H4 (cell line): ENCODE measurements around the gene HDAC9. TPM values are rescaled to one million over a fixed set of nuclear protein-coding genes. Genes with fewer than 3 reads are reported as not detected.

Experiments used
- DNase-seq: peaks from one replicate; pipeline ENCODE4 v3.0.0-alpha.2; 2015; ENCODE audit warnings: low spot score
- total RNA-seq: library from RNA; depleted of rRNA; stranded (reverse); fragments of >200 nt; shearing (Covaris generic); gene quantifications from 2 replicates; pipeline ENCODE4 v1.2.3, GENCODE V29; 2014; rRNA removed

HDAC9 gene
- 12.8 and 22.5 TPM in 2 replicates for total RNA-seq

- peak; percentile 41 for DNase-seq
Measured at GRCh38 chr7:18495412-18496340, at the start of gene HDAC9. Gene HDAC9, plus strand, starts transcription at chr7:18495749. Its CDS starts 554 bp downstream, at chr7:18496303.

- DNase-seq, result no peak
Measured at GRCh38 chr7:18445916-18446520, 49.5 kb upstream of the HDAC9 start.

GRCh38 chr7:18450019-18450418, 45.5 kb upstream of the HDAC9 start:
- DNase-seq, result no peak

DNA sequence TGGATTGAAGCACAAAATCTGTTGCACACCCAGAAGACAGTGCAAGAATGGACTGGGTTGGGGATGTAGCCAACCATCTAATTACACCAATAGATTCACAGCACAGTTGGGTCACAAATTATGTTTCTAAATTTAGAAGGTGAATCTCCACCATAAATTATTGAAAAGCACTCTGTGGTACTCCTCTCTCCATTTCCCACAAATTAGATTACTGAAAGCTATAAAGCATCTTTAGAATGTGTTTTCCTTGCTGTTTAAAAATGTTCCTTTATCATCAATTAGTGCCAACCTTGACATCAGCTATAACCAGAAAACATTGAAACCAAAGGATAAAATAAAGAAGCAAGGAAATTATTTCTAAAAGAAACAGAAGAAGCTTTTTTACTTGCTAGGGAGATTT, 39.9 kb upstream of the HDAC9 start:
- no peak for DNase-seq

DNA sequence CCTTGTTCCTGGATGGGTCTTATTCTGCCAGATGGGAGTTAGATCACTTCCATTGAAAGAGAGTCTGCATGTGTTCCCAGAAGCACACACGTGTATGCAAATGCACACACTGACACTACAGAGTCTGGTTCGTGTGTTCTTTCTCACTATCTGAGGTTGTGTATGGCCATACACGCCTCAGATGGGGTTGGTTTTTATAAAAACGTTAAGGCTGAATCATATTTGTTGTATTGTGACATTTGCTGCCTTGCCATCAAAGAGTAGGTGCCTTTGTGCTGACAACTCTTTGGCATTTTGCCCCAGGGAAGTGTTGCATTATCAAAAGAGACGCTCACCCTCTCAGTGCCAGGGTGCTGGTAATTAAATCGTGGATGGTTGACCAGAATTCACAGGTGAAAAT, 37.7 kb upstream of the HDAC9 start:
- no peak for DNase-seq

DNA sequence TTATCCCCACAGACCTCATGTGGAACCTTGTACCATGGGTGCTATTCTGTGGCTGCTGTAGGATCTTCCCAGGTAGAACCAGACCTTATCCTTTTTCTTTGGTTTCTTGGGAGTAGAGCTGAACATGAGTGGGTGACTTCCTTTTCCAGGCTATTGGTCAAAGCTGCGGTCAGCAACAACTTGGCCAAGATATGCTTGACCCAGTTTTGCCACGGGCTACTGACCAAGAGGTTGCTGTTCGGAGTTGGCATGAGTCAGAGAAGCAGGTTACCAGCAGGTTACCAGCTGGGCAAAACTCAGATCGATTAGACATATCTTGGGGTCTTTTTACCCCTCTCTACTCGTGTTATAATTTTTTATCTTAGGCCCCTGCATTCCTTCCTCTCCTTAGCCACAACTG, 36.7 kb upstream of the HDAC9 start:
- DNase-seq, result peak; percentile 55

GRCh38 chr7:18459484-18460245, 35.9 kb upstream of the HDAC9 start:
- peak; percentile 39 for DNase-seq

- DNase-seq, result no peak
Measured at GRCh38 chr7:18461785-18462467, 33.6 kb upstream of the HDAC9 start.

DNA sequence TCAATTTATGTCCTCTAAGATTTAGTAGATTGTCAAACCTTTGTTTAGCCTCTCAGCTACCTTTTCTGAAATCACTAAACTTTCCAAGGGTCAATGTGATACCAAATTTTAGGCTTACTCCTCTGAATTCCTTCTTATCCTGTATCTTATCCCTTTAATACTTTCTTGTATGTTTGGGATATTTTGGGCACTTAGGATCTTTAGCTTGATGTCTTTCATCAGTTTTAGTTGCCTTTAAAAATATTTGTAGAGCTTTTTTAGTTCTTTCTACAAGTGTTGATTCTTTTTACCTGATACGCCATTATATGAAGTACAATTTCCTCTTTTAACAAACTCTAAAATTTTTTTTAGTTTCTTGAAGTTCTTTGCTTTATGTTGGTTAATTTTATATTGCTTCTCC, 30.7 kb upstream of the HDAC9 start:
- DNase-seq, result no peak

GRCh38 chr7:18467011-18467410, 28.5 kb upstream of the HDAC9 start:
- no peak for DNase-seq

DNA sequence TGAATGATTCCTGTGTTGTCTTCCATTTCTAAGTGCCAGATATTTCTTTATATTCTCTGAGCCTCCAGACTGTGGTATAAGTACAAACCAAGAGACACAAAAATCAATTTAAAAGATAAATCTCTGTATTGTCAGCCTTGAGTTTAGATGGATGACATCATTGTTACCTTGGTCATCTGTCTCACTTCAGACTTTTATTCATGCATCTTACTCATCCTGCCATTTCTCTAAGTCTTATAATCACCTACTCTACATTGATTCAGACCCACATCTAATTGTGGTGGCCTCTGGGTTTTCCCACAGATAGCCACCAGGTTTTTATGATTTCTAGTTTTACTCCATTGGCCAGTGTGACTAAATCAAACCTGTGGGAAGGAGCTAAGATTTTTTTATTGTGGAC, 26.8 kb upstream of the HDAC9 start:
- no peak for DNase-seq

DNA sequence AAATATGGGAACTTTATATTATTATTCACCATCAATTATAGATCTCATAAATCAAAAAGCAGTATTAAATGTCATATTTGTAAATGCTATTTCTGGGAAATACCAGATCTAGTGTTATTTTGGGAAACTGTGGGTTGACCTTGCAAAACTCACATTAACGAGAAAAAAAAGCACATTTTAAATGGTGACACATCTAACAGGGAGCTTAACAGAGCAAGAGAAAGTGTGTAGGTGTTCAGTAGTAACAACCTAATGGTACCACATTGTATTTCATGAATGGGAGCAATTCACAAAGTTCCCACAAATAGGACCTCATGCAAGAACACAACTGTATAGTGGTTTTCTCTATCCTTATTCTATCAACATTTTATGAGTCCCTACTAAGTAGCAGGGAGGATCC, 26.2 kb upstream of the HDAC9 start:
- no peak for DNase-seq

DNA sequence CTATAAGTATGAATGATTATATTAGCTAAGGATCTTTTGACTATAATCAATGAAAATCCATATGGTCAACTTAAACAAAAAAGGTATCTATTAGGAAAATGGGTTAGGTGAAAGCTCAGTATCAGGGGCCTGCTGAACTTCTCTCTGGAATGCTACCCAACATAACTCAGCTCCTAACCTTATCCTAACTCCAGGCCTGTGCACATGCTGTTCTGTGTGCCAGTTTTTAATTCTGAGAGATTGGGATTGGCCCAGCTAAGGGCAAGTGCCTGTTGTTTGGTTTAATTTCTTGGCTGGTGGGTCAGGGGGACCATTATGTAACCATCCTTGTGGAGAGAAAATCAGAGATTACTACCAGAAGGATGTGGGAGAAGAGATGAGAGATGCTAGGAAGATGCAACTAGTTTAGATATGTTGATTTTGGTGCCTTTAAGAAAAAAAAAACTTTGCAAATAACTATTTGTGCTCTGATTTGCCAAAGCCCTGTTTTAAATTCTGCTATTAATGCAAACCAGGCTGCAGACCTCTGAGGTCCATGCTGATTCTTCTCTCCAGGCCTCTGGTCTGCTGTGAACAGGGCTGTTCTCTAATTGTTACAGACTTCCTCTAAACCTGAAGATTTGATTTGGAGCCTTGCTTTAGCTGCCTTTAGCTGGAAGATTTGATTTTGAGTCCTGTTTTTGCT, 23.9 kb upstream of the HDAC9 start:
- no peak for DNase-seq

DNA sequence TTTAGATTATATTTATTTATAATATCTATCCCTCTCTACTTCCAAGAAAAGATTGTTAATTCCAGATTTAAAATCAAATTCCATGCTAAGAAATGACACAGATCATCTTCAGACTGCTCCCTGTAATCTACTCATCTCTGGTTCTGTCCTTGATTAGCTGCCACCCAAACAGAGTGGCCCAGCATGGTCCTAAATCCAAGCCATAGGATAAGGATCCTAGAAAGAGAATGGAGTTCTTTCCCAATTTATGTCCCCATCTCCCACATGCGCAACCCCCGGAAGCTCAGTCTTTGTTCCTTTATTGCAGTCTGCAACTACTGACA, 23.4 kb upstream of the HDAC9 start:
- DNase-seq, result no peak

DNA sequence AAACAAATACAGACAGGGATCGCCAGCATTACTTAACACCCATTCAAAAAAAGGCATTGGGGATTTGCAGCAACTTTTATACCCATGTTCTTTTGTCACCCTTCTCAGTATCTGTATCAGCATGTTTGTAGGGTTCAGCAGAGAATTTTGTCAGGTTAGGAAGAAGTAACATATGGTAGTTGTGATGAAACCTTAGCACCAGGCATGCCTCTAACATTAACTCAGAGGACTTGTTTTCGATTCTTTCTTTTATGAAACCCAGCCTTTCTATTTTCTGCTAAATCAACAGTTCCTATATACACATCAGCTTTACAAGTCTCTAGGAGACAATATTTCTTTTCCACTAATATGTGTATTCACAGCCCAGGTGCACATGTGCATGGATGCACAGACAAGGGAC, 22.4 kb upstream of the HDAC9 start:
- no peak for DNase-seq

DNA sequence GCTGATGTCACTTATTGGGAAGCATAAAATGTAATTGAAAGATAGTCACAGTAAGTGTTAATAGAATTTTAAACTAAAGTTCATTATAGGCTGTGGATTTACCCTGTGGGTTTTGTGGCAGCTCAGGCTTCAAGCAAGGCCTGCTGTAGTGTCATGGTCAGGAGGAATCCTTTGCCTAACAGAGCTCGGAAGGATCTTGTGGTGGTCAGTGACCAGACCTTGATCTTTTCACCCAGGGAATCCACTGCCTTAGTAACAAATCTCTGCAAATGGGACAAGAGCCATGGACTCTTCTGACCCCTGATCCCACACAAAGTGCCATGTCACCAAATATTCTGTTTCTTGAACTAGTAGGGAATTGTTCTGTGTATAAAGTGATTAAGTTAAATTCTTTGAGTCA, 20.6 kb upstream of the HDAC9 start:
- DNase-seq, result no peak

DNA sequence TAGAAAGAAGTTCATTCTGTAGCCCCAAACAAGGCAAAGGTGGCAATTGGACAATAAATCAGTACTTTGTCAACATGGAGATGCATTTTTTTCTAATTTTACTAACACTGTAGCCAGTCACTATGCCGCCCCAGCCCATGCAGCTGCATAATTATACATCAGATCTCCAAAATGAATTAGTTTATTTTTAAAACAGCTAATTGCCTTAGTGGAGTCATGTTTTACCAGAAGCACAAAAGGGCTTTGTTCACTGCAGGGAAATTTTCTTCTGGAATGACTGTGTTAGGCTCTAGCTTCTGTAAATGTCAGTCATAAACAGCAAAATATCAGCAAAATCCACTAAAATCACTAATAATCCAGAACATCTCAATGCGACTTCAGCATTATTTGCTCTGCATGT, 20.1 kb upstream of the HDAC9 start:
- no peak for DNase-seq

DNA sequence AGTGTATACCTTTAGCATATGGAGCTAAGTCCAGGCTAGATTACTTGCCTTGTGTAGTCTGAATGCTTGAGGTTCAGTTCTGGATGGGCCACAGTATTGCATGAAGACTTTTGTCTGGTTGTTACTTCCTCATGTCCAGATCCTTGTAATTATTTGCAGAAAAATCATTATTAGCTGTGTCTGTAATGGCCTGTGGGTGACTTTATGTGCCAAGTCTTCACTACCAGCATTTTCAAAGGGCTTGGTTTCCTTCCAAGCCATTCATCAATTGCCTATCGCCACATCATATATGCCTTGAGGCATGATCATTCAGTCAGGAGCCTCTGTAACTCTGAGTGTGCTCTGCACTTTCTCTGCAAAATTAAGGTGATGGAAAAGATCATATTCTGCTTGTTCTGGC, 13.8 kb upstream of the HDAC9 start:
- no peak for DNase-seq

DNA sequence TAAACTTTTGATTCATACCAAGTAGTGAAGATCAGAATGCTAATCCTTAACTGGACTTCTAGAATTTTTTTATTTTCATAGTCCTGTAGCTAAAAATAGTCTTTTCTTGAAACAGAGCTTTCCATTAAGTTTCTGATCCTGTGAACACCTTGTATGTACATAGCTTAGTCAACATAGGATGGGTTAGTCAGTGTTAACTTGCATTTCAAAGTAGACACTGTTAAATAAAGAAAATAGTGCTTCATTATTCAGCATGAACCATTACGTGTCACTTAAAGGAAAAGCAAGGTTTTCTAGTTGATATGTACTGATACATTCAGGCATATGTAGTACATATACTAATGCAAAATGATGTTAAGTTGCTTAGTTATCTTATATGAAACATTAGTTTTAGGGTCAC, 7.5 kb upstream of the HDAC9 start:
- DNase-seq, result no peak

DNA sequence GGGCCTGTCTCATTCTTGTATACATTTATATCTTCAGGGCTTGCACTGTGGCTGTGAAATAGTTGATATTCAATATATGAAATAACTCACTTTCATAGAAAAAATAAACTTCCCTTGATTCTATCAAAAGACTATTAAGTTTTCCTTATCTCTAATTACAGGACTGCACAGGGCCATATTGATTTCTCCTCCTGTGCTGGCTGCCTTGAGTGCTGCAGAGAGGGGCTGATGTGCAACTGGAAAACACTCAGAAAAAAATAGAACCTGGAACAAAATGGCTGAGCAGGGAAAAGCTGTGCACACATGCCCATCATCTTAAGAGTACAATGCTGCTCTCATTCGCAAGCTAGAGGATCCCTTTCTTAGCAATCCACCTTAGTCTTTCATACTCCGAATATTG, 5.9 kb upstream of the HDAC9 start:
- no peak for DNase-seq

DNA sequence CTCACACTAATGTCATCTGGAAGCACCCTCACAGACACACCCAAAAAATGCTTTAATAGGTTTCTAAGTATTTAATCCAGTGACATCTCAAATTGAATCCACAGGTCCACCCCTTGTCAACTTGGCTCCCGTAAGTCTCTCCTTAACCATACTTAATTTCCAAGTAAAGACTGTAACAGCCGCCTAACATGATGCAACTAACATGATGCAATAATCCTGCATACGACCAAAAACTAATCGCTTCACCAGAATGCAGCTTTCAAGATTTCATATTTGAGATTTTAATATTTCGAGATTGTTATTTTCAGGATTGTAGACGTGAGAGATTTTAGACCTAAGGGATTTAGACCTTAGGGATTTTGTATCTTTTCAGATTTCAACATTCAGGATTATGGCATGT, 3.7 kb upstream of the HDAC9 start:
- DNase-seq, result no peak

GRCh38 chr7:18494406-18494805, 1.1 kb upstream of the HDAC9 start:
- no peak for DNase-seq
